Panc1 (cell line): Measurements from ENCODE around the gene LRRC4.

Experiments used
- POLR2AphosphoS5 ChIP-seq: IDR thresholded peaks from 2 replicates; pipeline ENCODE4 v1.6.1; 2012; ENCODE audit warnings: mild to moderate bottlenecking, low read depth, low read length, moderate library complexity
- TCF7L2 ChIP-seq: IDR thresholded peaks from 2 replicates; pipeline ENCODE4 v1.6.1; 2011; ENCODE audit warnings: mild to moderate bottlenecking, low read depth, low read length, inconsistent platforms
- TF ChIP-seq, protein P1 (sequence below): fragments of 450-650 bp; IDR thresholded peaks from 2 replicates; pipeline ENCODE4 v1.5.1; 2017; ENCODE audit warnings: mild to moderate bottlenecking
- TF ChIP-seq, protein P2 (sequence below), 2 experiments: IDR thresholded peaks; 2 replicates each; pipeline ENCODE4 v1.6.1; 2011 to 2012; ENCODE audit warnings: low read depth in 2 of 2, control low read depth in 1 of 2, low read length in 1 of 2, mild to moderate bottlenecking in 1 of 2, moderate library complexity in 1 of 2; ENCODE audit not compliant: insufficient read depth in 1 of 2

GRCh38 chr7:128035712-128036111 is 4.5 kb upstream of the LRRC4 start:
- TF ChIP-seq, protein P1, sequence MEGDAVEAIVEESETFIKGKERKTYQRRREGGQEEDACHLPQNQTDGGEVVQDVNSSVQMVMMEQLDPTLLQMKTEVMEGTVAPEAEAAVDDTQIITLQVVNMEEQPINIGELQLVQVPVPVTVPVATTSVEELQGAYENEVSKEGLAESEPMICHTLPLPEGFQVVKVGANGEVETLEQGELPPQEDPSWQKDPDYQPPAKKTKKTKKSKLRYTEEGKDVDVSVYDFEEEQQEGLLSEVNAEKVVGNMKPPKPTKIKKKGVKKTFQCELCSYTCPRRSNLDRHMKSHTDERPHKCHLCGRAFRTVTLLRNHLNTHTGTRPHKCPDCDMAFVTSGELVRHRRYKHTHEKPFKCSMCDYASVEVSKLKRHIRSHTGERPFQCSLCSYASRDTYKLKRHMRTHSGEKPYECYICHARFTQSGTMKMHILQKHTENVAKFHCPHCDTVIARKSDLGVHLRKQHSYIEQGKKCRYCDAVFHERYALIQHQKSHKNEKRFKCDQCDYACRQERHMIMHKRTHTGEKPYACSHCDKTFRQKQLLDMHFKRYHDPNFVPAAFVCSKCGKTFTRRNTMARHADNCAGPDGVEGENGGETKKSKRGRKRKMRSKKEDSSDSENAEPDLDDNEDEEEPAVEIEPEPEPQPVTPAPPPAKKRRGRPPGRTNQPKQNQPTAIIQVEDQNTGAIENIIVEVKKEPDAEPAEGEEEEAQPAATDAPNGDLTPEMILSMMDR: peak; percentile 63
- no peak for TF ChIP-seq POLR2AphosphoS5
- TF ChIP-seq, protein P2, sequence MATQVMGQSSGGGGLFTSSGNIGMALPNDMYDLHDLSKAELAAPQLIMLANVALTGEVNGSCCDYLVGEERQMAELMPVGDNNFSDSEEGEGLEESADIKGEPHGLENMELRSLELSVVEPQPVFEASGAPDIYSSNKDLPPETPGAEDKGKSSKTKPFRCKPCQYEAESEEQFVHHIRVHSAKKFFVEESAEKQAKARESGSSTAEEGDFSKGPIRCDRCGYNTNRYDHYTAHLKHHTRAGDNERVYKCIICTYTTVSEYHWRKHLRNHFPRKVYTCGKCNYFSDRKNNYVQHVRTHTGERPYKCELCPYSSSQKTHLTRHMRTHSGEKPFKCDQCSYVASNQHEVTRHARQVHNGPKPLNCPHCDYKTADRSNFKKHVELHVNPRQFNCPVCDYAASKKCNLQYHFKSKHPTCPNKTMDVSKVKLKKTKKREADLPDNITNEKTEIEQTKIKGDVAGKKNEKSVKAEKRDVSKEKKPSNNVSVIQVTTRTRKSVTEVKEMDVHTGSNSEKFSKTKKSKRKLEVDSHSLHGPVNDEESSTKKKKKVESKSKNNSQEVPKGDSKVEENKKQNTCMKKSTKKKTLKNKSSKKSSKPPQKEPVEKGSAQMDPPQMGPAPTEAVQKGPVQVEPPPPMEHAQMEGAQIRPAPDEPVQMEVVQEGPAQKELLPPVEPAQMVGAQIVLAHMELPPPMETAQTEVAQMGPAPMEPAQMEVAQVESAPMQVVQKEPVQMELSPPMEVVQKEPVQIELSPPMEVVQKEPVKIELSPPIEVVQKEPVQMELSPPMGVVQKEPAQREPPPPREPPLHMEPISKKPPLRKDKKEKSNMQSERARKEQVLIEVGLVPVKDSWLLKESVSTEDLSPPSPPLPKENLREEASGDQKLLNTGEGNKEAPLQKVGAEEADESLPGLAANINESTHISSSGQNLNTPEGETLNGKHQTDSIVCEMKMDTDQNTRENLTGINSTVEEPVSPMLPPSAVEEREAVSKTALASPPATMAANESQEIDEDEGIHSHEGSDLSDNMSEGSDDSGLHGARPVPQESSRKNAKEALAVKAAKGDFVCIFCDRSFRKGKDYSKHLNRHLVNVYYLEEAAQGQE (IDR thresholded peaks at IDR 0.05; ENCODE audit: insufficient read depth in 1 of 2, low read depth in 2 of 2, low read length in 1 of 2): no peak
- no peak for TF ChIP-seq TCF7L2
